ENCODE measurements around the gene OVCH1. TPM values are rescaled to one million over a fixed set of nuclear protein-coding genes. Genes with fewer than 3 reads are reported as not detected.

Gene OVCH1
- total and polyA plus RNA-seq, 9 of the 15 experiments (the other 6 are each of a cell fraction or from before 2014, with no cell fraction given): not detected

- POLR2A ChIA-PET: interaction anchor here (0.7 kb wide), 1 partner anchor 170 kb away, joined by 3 read pairs; no protein-coding TSS in a partner anchor
- Histone ChIP-seq H3K9me1 (ENCODE audit: control insufficient read depth, insufficient read depth, low read length) (no peaks in the 10 kb centered on the region), H3K27me3 (ENCODE audit: control insufficient read depth in 2 of 2, insufficient read depth in 2 of 2, low read length in 2 of 2) (no peaks in the 10 kb centered on the region), H3K4me2 (ENCODE audit: insufficient read depth, low read length) (no peak overlapping the region), H3K9me3 (replicated peaks; ENCODE audit: control insufficient read depth, insufficient read depth, low read depth, low read length) (no peaks in the 10 kb centered on the region), H3K36me3 (ENCODE audit: control insufficient read depth, insufficient read depth, low read length) (no peaks in the 10 kb centered on the region), H3K4me1 (replicated peaks in 1 of 2; ENCODE audit: control insufficient read depth in 2 of 2, insufficient read depth in 2 of 2, low read length in 2 of 2) (no peaks in the 10 kb centered on the region), H2AFZ (ENCODE audit: low read depth, low read length) (no peak overlapping the region), H4K20me1 (replicated peaks; ENCODE audit: control insufficient read depth, insufficient read depth, low read length) (no peaks in the 10 kb centered on the region), H3K27ac (ENCODE audit: extremely low read depth, low read depth, low read length) (no peak overlapping the region), H3K9ac (ENCODE audit: insufficient read depth in 1 of 2, low read depth in 2 of 2, low read length in 2 of 2) (no peak overlapping the region), H3K79me2 (ENCODE audit: control insufficient read depth, insufficient read depth, low read length) (no peaks in the 10 kb centered on the region), H3K4me3 (no peak overlapping the region)
- DNase-seq (ENCODE audit: extremely low read depth in 1 of 4, low spot score in 3 of 4): no peak
- TF ChIP-seq MCM7 (IDR thresholded peaks at IDR 0.05): no peak
- no peak for TF ChIP-seq ZNF551 (CRISPR knock-in tag; IDR thresholded peaks at IDR 0.05)
- TF ChIP-seq, protein P1, sequence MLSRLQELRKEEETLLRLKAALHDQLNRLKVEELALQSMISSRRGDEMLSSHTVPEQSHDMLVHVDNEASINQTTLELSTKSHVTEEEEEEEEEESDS (CRISPR knock-in tag; IDR thresholded peaks at IDR 0.05): no peak
- no peak for TF ChIP-seq CUX1 (CRISPR knock-in tag; IDR thresholded peaks at IDR 0.05)
- TF ChIP-seq, protein P2, sequence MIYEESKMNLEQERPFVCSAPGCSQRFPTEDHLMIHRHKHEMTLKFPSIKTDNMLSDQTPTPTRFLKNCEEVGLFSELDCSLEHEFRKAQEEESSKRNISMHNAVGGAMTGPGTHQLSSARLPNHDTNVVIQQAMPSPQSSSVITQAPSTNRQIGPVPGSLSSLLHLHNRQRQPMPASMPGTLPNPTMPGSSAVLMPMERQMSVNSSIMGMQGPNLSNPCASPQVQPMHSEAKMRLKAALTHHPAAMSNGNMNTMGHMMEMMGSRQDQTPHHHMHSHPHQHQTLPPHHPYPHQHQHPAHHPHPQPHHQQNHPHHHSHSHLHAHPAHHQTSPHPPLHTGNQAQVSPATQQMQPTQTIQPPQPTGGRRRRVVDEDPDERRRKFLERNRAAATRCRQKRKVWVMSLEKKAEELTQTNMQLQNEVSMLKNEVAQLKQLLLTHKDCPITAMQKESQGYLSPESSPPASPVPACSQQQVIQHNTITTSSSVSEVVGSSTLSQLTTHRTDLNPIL (CRISPR knock-in tag; IDR thresholded peaks at IDR 0.05): no peak
- TF ChIP-seq HNRNPK (IDR thresholded peaks at IDR 0.05; ENCODE audit: low read depth, low read length, poor library complexity, severe bottlenecking): no peak
- no peak for TF ChIP-seq RFX7 (CRISPR knock-in tag; IDR thresholded peaks at IDR 0.05)
- TF ChIP-seq KDM2B (CRISPR knock-in tag; IDR thresholded peaks at IDR 0.05): no peak
- TF ChIP-seq, protein P3, sequence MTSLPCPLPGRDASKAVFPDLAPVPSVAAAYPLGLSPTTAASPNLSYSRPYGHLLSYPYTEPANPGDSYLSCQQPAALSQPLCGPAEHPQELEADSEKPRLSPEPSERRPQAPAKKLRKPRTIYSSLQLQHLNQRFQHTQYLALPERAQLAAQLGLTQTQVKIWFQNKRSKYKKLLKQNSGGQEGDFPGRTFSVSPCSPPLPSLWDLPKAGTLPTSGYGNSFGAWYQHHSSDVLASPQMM (CRISPR knock-in tag; IDR thresholded peaks at IDR 0.05): no peak
- TF ChIP-seq ETV6 (IDR thresholded peaks at IDR 0.05; ENCODE audit: borderline replicate concordance in 1 of 2, low read depth in 2 of 2, low read length in 1 of 2): no peak
- no peak for TF ChIP-seq ETV6 (CRISPR knock-in tag; IDR thresholded peaks at IDR 0.05; ENCODE audit: borderline replicate concordance)
- no peak for TF ChIP-seq GABPB1 (CRISPR knock-in tag; IDR thresholded peaks at IDR 0.05)
- TF ChIP-seq ZNF444 (CRISPR knock-in tag; IDR thresholded peaks at IDR 0.05): no peak
- no peak for TF ChIP-seq ZNF707 (CRISPR knock-in tag; conservative IDR thresholded peaks at IDR 0.05)
- TF ChIP-seq TBP (optimal IDR thresholded peaks at IDR 0.05; ENCODE audit: low read depth, low read length): no peak
- TF ChIP-seq KLF16 (IDR thresholded peaks at IDR 0.05): no peak
- no peak for TF ChIP-seq NFRKB (IDR thresholded peaks at IDR 0.05; ENCODE audit: low read depth)
- 0% methylated on average over 1 of the region's 2 CpGs for WGBS (ENCODE audit: insufficient coverage, low coverage, missing lambda C conversion rate)
- FAIRE-seq: no peak
- ATAC-seq: no peak
- CTCF ChIA-PET (ENCODE audit: low intra/inter-chr PET ratio): no interaction called here
- intact Hi-C loops (cut with micrococcal nuclease) (no loop called here), in situ Hi-C loops (cut with MboI) (loop anchor here (25.0 kb wide), 1 partner anchor 1691 kb away; no protein-coding TSS in a partner anchor)
- BruUV-seq (replicated peaks): no TSS peak
Measured at GRCh38 chr12:29546000-29546399, 48.5 kb upstream of the OVCH1 start.

All from K562 (cell line).